ENCODE results near the gene ZNF609.
"Not testable (repeated sequence)": the region's sequence is repeated elsewhere in the genome, so short reads cannot be mapped to it uniquely, and the experiment has no call there.

DNA sequence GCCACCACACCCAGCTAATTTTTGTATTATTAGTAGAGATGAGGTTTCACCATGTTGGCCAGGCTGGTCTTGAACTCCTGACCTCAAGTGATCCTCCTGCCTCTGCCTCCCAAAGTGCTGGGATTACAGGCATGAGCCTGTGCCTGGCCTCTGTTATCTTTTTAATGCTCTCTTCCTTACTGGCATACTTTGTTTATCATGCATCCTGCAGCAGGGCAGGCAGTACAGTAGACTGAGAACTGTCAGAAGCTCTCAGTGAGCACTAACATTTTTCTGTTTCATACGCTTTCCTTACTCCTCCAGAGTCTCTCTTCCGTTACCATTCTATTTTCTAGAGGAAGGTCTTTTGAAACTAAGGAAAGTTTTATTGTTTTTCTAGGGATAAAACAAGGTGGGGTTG, 35.6 kb downstream of the ZNF609 start:
- TF ChIP-seq, protein P1, sequence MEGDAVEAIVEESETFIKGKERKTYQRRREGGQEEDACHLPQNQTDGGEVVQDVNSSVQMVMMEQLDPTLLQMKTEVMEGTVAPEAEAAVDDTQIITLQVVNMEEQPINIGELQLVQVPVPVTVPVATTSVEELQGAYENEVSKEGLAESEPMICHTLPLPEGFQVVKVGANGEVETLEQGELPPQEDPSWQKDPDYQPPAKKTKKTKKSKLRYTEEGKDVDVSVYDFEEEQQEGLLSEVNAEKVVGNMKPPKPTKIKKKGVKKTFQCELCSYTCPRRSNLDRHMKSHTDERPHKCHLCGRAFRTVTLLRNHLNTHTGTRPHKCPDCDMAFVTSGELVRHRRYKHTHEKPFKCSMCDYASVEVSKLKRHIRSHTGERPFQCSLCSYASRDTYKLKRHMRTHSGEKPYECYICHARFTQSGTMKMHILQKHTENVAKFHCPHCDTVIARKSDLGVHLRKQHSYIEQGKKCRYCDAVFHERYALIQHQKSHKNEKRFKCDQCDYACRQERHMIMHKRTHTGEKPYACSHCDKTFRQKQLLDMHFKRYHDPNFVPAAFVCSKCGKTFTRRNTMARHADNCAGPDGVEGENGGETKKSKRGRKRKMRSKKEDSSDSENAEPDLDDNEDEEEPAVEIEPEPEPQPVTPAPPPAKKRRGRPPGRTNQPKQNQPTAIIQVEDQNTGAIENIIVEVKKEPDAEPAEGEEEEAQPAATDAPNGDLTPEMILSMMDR (IDR thresholded peaks at IDR 0.05; ENCODE audit: poor library complexity, severe bottlenecking) = not testable (repeated sequence)
- TF ChIP-seq, protein P2, sequence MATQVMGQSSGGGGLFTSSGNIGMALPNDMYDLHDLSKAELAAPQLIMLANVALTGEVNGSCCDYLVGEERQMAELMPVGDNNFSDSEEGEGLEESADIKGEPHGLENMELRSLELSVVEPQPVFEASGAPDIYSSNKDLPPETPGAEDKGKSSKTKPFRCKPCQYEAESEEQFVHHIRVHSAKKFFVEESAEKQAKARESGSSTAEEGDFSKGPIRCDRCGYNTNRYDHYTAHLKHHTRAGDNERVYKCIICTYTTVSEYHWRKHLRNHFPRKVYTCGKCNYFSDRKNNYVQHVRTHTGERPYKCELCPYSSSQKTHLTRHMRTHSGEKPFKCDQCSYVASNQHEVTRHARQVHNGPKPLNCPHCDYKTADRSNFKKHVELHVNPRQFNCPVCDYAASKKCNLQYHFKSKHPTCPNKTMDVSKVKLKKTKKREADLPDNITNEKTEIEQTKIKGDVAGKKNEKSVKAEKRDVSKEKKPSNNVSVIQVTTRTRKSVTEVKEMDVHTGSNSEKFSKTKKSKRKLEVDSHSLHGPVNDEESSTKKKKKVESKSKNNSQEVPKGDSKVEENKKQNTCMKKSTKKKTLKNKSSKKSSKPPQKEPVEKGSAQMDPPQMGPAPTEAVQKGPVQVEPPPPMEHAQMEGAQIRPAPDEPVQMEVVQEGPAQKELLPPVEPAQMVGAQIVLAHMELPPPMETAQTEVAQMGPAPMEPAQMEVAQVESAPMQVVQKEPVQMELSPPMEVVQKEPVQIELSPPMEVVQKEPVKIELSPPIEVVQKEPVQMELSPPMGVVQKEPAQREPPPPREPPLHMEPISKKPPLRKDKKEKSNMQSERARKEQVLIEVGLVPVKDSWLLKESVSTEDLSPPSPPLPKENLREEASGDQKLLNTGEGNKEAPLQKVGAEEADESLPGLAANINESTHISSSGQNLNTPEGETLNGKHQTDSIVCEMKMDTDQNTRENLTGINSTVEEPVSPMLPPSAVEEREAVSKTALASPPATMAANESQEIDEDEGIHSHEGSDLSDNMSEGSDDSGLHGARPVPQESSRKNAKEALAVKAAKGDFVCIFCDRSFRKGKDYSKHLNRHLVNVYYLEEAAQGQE (IDR thresholded peaks at IDR 0.05; ENCODE audit: borderline replicate concordance) = not testable (repeated sequence)
- TF ChIP-seq EZH2 (IDR thresholded peaks at IDR 0.05; ENCODE audit: borderline replicate concordance, insufficient read depth, low read length, poor library complexity, severe bottlenecking); MXI1 (conservative IDR thresholded peaks at IDR 0.05; ENCODE audit: poor library complexity, severe bottlenecking); EP300 (conservative IDR thresholded peaks at IDR 0.05; ENCODE audit: poor library complexity, severe bottlenecking); SMC3 (conservative IDR thresholded peaks at IDR 0.05; ENCODE audit: poor library complexity); POLR2AphosphoS5 (IDR thresholded peaks at IDR 0.05); RAD21 (conservative IDR thresholded peaks at IDR 0.05): not testable (repeated sequence)

All from neural cell (in vitro differentiated cells).